GM21786 (cell line): Measurements from ENCODE around the gene PTPA.
A peak's percentile ranks its signal among the peaks of the same experiment; 100 is the strongest.

Source experiments
- ATAC-seq: cut with Tn5 transposase; IDR thresholded peaks from one replicate; pipeline ENCODE4 v1.9.1; 2021; ENCODE audit not compliant: unreplicated experiment

The PTPA gene

DNA sequence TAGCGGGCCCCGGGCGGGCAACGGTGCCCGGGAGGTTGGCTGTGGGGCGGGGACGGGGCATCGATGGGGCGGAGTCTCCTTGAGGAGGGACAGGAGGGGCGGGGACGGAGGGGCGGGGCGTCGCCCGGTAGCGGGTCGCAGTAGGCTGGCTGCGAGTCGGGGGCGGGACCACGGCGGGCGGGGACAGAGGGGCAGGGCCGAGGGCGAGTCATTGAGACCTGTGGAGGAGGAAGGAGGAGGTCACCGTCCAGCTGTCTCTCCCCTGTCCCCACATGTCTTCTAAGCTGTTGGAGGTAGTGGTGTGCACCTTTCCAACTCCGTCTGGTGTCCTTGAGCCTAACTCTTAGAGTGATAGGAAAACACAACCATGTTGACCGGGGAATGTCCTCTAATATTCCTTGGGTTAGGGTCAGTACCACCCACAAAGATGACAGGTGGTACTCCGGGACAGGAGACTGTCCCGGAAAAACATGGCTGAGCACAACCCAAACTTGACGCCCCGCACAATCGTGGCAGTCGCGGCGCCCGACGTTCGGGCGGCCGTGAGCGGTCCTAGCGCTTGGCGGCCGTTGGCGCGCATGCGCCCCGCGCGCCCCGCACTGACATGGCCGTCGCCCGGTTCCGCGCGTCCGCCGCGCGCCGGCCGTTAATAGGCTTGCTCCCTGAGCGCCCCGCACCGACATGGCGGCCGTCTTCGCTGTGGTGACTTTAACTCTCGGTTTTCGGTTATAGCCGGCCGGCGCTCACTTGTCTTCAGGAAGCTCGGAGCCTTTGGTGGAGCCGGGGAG, at the start of gene PTPA, which contains the start of gene CRAT:
PTPA (plus strand) TSS at position 676 of the 788 bp plus-strand sequence. CDS start 186 bp downstream, outside the sequence.
CRAT (minus strand) TSS at position 54 of the 788 bp plus-strand sequence. CDS start 284 bp downstream, outside the sequence.
- ATAC-seq: peak; percentile 68

DNA sequence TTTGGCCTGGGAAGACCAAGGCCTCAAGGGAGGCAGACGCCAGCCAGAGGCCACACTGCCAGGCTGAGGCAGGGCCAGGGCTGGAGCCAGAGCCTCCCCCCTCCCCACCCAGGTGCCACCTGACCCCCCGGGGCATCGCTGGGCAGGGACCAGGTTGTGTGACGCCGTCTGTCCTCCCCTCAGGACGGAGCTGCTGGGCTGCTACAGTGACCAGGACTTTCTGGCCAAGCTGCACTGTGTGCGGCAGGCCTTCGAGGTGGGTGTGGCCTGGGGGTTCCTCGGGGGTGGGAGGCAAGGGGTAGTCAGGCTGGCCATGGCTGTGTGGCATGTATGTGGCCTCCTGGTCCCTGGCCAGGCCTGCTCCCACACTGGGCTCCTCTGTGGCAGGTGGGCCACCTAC, 48.2 kb upstream of the PTPA start:
- ATAC-seq: no peak

DNA sequence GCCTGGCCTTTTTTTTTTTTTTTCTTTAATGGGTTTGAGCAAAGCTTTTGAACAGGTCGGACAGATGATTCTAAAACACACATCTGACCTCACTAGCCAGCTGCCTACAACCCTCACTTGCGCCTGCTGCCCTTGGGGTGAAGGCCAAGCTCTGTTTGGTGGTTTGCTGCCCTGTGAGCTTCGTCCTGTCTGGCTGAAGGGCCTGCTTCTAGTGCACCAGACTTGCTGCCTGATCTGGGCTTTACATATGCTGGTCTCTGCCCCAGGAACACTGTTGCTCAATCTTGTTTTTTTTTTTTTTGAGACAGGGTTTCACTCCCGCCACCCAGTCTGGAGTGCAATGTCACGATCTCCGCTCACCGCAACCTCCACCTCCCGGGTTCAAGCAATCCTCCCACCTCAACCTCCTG, 46.7 kb upstream of the PTPA start:
- no peak for ATAC-seq

DNA sequence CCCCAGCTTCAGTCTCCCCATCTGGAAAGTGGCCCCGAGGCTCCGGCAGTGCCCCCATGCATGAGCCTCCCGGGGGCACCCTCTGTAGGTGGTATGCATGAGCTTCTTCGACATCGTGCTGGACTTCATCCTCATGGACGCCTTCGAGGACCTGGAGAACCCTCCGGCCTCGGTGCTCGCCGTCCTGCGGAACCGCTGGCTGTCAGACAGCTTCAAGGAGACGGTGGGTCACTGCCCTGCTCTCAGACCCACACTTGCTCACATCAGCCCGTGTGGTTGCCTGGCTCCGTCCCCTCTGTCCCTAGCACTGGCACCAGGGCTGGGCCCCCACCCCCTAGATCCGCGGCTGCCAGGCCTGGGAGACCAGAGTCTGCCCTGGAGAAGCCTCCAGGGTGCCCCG, 43.1 kb upstream of the PTPA start:
- no peak for ATAC-seq

DNA sequence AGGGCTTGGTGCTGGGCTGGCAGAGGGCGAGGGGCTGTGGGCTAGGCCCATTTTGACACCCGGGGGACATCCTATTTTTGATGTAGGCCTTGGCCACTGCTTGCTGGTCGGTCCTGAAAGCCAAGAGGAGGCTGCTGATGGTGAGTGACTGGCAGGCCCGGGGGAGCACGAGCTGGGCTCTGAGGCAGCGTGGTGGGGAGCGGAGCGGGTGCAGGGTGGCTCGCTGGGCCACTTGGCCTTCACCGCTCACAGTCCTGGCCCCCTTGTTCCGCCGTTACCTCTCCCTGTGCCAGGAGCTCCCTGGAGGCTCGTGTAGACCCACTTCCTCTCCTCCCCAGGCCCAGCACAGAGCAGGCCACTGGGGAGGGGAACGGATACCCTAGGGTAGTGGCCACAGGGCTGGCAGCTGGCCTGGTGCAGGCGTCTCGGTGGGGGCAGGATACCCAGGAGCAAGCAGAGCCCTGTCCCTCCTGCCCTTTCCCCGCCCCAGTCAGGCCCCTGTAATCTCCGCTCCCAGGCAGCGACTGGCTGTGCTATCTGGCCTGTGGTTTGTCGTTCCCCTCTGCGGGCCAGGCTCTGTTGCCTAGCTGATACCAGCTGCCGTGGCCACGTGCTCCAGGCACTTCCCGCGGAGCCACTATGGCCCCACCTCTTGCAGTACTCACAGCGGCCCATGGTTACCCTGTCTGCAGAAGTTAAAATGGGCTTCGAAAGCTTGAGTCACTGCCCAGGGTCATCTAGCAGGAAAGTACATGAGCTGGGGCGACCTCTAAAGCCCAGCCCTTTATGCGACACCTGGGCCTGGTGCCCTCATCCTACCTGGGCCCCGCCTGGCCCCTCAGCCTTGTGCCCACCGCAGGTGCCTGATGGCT, 42.0 kb upstream of the PTPA start:
- ATAC-seq: peak; percentile 69

DNA sequence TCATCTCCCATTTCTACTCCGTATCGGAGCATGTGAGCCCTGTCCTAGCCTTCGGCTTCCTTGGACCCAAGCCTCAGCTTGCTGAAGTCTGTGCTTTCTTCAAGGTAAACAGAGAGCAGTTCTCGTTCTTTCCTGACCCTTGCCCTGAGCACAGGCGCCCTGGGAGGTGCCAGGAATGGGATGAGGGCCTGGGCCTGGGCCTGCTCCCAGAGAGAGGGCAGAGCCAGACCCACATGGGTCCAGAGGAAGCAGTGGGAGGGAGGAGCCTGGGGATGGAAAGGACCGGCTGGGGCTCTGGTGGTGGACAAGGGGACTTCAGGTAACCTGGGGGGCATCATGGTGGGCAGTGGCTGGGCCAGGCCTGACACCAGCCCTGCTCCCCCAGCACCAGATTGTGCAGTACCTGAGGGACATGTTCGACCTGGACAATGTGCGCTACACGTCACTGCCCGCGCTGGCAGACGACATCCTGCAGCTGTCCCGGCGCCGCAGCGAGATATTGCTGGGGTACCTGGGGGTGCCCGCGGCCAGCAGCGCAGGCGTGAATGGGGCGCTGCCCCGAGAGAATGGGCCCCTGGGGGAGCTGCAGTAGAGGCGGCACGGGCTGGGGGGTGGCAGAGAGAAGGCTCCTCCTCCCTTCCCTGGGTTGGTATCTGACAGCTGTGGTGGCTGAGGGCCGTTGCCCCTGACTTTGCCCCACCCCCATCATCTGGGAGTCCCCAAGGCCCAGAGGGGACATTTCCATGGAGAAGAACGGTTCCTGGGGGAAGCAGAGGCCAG, 41.2 kb upstream of the PTPA start:
- ATAC-seq: no peak

DNA sequence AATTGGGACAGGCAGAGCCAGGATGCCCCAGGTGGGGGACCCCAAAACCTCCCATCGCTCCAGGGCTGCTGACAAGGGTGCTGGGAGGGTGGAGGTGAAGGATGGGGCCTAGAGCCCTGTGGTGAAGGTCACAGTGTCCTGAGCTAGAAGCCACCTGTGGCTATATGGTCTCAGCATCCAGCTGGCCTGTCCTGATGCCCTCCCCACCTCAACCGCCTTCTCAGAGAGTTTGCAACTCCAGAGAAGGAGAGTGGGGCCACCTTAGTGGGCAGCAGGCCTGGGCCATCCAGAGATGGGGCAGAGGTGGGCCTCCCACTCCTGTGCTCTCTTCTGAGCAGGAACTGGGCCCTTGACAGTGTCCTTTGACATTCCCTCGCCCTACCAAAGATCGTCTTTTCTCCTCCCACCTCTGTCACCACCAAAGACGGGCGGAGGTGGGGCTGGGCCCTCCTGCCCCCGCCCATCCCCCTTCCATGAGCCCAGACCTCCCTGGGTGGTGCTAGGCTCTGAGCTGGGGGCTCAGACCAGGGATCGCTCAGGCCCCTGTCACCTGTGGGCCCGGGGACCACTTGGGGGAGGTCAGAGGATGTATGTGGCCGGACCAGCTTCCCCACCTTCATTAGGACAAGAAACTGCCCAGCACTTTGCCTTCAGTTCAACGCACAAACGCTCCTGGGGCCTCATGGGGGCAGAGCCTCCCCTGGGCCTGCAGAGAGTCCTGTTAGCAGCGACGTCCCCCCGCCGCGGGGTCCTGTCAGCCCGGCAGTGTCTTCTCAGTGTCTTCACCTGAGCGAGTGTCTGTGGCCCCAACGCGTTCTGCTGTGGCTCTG, 40.3 kb upstream of the PTPA start:
- ATAC-seq: no peak

DNA sequence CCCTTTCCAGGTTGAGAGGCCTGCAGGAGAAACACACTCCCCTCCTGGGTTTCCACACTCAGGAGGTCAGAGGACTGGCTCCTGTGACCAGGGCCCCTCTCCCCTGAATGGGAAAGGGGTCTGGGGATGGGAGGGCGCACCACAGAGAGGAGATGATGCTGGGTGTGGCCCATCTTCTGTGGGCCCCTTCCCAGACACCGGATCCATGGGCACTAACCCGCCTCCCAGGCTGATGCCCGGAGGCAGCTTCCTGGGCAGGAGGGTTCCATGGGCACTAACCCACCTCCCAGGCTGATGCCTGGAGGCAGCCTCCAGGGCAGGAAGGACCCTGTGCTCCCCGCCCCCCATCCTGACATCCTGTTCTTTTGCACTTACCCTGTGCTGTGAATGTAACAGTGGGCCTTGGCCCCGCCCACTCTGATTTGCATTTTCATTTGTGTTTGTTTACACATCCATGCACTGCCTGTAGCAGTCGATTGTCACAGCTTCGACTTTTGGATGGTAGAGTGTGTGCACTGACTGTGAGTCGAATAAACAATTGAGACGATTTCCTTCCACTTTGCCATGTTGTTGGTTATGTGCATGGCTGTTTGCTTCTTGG, 39.6 kb upstream of the PTPA start:
- no peak for ATAC-seq

DNA sequence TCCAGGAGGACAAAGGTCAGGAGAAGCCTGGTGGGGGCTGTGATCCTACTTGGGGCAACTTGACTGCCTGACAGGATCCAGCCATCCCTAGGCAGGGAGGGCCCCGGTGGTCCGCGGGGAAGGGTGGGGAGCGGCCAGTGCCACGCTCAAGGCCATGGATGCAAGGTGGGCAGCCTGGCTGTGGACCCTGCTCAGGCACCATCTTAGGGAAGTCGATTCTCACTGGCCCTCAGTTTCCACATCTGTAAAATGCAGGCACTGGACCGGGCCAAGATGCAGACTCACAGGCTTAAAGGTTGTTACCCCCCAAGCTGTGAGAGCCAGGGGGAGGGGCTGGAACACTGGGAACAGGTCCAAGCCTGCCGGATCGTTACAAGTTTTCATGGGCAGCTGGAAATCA, 39.0 kb upstream of the PTPA start:
- no peak for ATAC-seq

DNA sequence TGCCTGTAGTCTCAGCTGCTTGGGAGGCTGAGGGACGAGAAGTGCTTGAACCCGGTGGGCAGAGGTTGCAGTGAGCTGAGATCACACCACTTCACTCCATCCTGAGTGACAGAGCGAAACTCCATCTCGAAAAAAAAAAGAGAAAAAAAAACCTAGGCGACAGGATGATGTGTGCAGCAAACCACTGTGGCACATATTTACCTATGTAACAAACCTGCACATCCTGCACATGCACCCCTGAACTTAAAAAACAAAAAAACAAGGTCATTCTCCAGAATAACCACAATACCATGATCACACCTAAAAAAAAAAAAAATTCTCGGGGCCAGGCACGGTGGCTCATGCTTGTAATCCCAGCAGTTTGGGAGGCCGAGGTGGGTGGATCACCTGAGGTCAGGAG, 37.8 kb upstream of the PTPA start:
- no peak for ATAC-seq

DNA sequence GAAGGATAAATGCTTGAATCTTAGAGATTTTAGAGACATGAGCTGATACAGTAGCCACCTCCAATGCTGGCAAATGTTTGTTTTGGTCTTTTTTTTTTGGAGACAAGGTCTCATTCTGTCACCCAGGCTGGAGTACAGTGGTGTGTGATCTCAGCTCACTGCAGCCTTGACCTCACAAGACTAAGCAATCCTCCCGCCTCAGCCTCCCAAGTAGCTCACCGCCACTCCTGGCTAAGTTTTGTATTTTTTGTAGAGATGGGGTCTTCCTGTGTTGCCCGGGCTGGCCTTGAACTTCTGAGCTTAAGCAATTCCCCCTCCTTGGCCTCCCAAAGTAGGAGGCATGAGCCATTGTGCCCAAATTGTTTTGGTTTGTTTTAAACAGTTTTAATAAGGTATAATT, 37.1 kb upstream of the PTPA start:
- no peak for ATAC-seq

DNA sequence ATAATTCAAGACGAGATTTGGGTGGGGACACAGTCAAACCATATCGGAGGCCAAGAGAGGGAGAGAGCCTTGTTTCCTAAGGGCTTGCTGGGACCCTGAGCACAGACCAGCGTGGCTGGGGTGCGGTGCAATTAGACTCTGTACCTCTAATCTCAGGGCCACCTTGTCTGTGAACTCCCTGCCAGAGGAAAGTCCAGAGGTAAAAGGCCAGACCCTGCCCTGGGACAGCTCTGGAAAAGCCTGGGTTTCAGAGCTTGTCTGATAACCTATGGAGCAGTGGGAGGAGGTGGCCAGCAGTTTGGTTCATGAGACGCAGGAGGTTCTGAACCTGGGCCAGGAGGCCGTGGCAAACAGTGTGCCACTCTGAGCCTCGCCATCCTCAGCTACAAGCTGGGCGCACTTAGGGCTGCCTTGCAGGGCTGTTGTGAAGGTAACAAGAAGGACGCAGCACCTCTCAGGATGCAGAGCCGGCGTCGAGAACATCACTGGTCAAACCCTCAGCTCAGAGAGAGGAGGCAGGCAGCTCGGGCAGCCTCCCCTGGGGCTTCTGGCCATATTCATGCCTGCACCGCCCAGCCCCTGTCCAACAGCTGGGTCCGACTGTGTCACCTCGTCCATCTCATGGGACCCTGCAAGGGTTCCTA, 35.1 kb upstream of the PTPA start:
- ATAC-seq: no peak

DNA sequence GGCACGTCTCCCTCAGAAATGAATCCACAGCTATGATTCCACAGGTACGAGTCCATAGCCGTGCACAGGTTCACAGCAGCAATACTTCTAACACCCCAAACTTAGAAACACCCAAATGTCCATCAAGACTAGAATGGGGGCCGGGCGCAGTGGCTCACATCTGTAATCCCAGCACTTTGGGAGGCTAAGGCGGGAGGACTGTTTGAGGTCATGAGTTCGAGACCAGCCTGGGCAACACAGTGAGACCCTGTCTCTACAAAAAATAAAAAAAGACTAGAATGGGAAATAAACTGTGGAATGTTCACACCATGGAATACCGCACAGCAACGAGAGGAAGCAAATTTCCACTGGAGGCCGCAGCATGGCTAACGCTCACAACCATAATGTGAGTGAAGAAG, 34.6 kb upstream of the PTPA start:
- ATAC-seq: no peak

DNA sequence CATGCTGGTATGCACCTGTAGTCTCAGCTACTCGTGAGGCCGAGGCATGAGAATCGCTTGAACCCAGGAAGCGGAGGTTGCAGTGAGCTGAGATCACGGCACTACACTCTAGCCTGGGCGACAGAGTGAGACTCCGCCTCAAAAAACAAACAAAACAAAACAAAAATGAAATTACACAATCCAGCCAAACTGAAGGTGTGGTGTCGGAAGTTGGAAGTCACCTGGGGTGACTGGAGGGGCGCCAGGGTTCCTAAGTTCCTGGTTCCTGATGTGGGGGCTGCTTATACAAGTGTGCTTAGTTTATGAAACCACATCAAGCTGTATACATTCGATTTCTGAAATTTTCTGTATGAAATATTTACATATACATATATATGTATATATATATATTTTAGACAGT, 34.0 kb upstream of the PTPA start:
- ATAC-seq: no peak

DNA sequence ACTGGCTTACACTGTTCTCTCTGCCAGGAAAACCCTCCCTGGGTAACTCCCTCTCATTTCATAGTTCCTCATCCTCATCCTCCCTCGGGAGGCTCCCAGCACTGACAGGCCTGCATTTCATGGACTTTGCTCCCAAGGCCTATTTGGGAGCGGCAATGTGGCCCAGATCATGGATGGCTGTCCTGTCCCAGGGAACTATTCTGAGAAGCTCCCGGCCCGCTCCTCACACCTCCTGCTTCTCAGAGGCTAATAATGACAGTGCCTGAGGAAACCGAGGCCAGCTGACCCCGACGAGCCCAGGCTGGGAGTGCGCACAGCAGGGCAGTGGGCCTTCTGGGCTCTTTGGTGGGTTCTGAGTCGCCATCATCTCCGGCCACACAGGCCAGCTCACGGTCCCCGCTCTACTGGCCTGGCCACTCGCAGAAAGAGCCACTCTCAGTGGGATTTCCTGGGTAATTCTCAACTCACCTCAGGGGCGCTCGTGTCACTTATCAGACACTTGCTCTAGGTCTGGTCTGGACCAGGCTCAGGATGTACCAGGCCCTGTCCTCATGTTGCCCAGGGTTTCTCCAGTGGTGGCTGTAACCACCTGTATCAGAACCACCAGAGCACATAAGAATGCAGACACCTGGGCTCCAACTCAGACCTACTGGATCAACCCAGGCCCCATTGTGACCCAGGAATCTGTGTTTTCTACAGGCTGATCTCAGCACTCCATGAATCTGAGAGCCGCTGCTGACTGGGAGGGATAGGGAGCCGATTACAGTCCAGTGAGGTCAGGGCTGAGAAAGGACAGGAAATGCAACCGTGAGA, 32.3 kb upstream of the PTPA start:
- ATAC-seq: no peak

DNA sequence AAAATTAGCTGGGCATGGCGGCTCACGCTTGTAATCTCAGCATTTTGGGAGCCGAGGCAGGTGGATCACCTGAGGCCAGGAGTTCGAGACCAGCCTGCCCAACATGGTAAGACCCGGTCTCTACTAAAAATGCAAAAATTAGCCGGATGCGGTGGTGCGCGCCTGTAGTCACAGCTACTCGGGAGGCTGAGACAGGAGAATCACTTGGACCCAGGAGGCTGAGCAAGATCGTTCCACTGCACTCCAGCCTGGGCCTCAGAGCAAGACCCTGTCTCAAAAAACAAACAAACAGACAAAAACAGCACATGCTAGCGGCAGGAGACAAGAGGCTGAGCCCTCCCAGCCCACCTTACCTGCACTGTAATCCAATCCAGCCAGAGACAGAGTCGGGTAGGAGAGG, 31.4 kb upstream of the PTPA start:
- ATAC-seq: no peak

DNA sequence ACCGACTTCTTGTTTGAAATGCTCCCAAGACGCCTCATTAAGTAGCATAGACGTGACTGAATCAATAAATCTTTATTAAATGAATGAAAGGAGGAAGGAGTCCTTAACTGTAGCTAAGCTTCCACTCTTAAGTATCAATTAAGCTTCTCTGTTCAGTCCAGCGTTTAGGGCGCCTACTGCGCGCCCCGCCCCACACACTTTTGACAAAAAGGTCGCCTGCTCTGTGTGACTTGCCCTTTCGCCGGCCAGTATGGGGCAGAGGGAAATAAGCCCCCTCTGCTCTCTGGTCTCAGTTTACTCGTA, 31.0 kb upstream of the PTPA start:
- no peak for ATAC-seq

DNA sequence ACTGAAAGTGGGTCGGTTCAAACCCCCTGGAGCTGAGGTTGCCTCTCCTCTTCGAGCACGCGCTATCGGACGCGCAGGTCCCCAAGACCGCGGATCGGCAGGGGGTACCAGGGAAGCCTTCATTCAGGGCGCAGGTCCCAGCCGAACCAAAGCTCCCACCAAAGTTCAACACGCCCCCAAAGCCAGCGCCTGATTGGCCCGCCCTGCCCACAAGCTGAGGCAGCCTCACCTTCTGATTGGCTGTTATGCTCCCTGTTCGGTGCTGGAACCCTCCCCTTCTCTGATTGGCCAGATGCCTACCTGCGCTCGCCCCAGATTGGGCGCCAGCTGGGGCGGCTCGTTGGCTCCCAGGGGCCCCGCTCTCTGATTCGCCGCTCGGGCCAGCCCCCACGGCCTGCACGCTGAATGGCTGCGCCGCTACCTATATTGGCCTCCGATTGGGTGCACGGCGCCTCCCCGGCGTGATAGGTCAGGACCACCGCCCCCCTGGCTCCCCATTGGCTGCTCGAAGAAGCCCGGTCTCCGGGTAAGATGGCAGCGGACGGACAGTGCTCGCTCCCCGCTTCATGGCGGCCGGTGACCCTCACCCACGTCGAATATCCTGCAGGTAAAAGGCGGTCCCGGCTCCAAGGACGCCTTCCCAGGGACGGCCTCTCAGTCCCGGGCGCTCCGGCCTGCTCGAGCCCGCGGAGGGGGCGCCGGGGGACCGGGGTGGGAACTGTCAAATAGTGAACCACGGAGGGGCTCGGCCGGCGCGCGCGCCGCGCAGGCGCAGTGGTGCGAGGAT, 30.4 kb upstream of the PTPA start, which contains the start of gene DOLPP1:
DOLPP1 (plus strand) TSS at position 511 of the 787 bp plus-strand sequence; CDS start at position 532, 21 bp downstream.
- ATAC-seq: peak; percentile 94
